OCI-LY1 (cell line): ENCODE data around the gene ADAM12.

Source experiments
- H2AFZ ChIP-seq: fragments of 200-600 bp; sonication (generic), shearing (Covaris generic); 2 replicates; pipeline ENCODE4 v1.6.0; 2014; ENCODE audit warnings: antibody characterized with exemption, mild to moderate bottlenecking, low read length
- H3F3A ChIP-seq: fragments of 200-600 bp; sonication (generic), shearing (Covaris generic); 2 replicates; pipeline ENCODE4 v1.6.0; 2014; ENCODE audit warnings: mild to moderate bottlenecking, antibody characterized with exemption, low read length, moderate library complexity; ENCODE audit not compliant: insufficient read depth
- H3K27ac ChIP-seq: fragments of 200-600 bp; sonication (generic); 2 replicates; pipeline ENCODE4 v1.5.1; 2014; ENCODE audit warnings: low read length, mixed run types, mild to moderate bottlenecking, low read depth; ENCODE audit not compliant: poor library complexity, severe bottlenecking
- H3K27me3 ChIP-seq: fragments of 200-600 bp; sonication (generic); 2 replicates; pipeline ENCODE4 v1.6.0; 2014; ENCODE audit warnings: antibody characterized with exemption, mild to moderate bottlenecking, low read length, moderate library complexity; ENCODE audit not compliant: insufficient read depth
- H3K36me3 ChIP-seq: fragments of 200-600 bp; sonication (generic); 2 replicates; pipeline ENCODE4 v1.6.1; 2014; ENCODE audit warnings: mild to moderate bottlenecking, antibody characterized with exemption, low read length, moderate library complexity, mixed read lengths; ENCODE audit not compliant: insufficient read depth
- H3K4me1 ChIP-seq: fragments of 200-600 bp; sonication (generic); 2 replicates; pipeline ENCODE4 v1.5.1; 2014; ENCODE audit warnings: mild to moderate bottlenecking, low read length, moderate library complexity; ENCODE audit not compliant: insufficient read depth, severe bottlenecking
- H3K4me2 ChIP-seq: fragments of 200-600 bp; sonication (generic), shearing (Covaris generic); 2 replicates; pipeline ENCODE4 v1.6.1; 2014; ENCODE audit warnings: low read length
- H3K4me3 ChIP-seq: fragments of 200-600 bp; sonication (generic); 2 replicates; pipeline ENCODE4 v1.5.1; 2014; ENCODE audit warnings: low read length, low read depth, mild to moderate bottlenecking, mixed read lengths; ENCODE audit not compliant: poor library complexity, severe bottlenecking
- H3K79me2 ChIP-seq: fragments of 200-600 bp; shearing (Covaris generic); 2 replicates; pipeline ENCODE4 v1.6.1; 2016; ENCODE audit warnings: mixed run types, low read length, mixed read lengths; ENCODE audit not compliant: insufficient read depth
- H3K9ac ChIP-seq: fragments of 200-600 bp; sonication (generic), shearing (Covaris generic); 2 replicates; pipeline ENCODE4 v1.6.1; 2014; ENCODE audit warnings: mild to moderate bottlenecking, low read length, mixed read lengths
- H3K9me2 ChIP-seq: fragments of 200-600 bp; sonication (generic), shearing (Covaris generic); 2 replicates; pipeline ENCODE4 v1.6.1; 2014; ENCODE audit warnings: low read depth, mild to moderate bottlenecking, low read length, mixed read lengths
- H3K9me3 ChIP-seq: fragments of 200-600 bp; shearing (Covaris generic); 2 replicates; pipeline ENCODE4 v1.6.1; 2014; ENCODE audit warnings: low read length, mixed read lengths
- H4K20me1 ChIP-seq: fragments of 200-600 bp; sonication (generic), shearing (Covaris generic); 2 replicates; pipeline ENCODE4 v1.6.0; 2016; ENCODE audit warnings: mild to moderate bottlenecking, low read length; ENCODE audit not compliant: insufficient read depth
- CTCF ChIP-seq: fragments of 200-600 bp; sonication (generic), shearing (Covaris generic); IDR thresholded peaks from 2 replicates; pipeline ENCODE4 v1.5.1; 2017; ENCODE audit warnings: mild to moderate bottlenecking, antibody characterized with exemption, low read length, moderate library complexity, mixed read lengths
- EZH2 ChIP-seq: fragments of 200-600 bp; sonication (generic), shearing (Covaris generic); IDR thresholded peaks from 2 replicates; pipeline ENCODE4 v1.8.0; 2017; ENCODE audit warnings: borderline replicate concordance, mixed run types, mild to moderate bottlenecking, antibody characterized with exemption, low read length, moderate library complexity, mixed read lengths

Gene ADAM12

DNA sequence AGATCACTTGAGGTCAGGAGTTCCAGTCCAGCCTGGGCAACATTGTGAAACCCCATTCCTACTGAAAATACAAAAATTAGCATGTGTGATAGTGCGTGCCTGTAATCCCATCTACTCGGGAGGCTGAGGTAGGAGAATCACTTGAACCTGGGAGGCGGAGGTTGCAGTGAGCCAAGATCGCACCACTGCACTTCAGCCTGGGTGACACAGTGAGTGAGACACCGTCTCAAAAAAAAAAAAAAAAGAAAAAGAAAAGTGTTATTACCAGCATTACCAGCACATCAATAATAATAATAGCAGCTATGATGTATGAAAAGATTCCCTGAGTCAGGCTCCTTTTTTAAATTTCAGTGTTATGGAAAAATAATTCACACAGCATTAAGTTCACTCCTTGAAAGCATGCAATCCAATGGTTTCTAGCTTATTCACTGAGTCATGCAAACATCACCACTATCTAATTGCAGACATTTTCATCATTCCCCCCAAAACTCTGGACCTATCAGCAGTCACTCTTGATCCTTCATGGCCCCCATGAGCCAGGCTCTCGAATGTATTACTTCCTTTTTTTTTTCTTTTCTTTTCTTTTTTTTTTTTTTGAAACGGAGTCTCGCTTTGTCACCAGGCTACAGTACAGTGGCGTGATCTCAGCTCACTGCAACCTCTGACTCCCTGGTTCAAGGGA is 263.5 kb downstream of the ADAM12 start:
- Histone ChIP-seq H2AFZ (no peak overlapping the region), H3K27ac (no peak overlapping the region), H3K79me2 (no peaks in the 10 kb centered on the region), H3K36me3 (no peaks in the 10 kb centered on the region), H3K4me2 (no peak overlapping the region), H3K9ac (no peak overlapping the region), H3K9me3 (no peaks in the 10 kb centered on the region), H3K9me2 (no peaks in the 10 kb centered on the region), H3K4me3 (no peak overlapping the region), H3K27me3 (no peaks in the 10 kb centered on the region), H3K4me1 (no peaks in the 10 kb centered on the region), H4K20me1 (no peaks in the 10 kb centered on the region), H3F3A (no peaks in the 10 kb centered on the region)
- no peak for TF ChIP-seq CTCF
- no peak for TF ChIP-seq EZH2

- no peak overlapping the region for H2AFZ ChIP-seq
- no peak overlapping the region for H3K9ac ChIP-seq
- no peak overlapping the region for H3K4me2 ChIP-seq
- H4K20me1 ChIP-seq, result no peaks in the 10 kb centered on the region
- no peaks in the 10 kb centered on the region for H3F3A ChIP-seq
- TF ChIP-seq CTCF (no peak), EZH2 (no peak)
- H3K4me3 ChIP-seq, result no peak overlapping the region
- no peak overlapping the region for H3K27ac ChIP-seq
- no peaks in the 10 kb centered on the region for H3K4me1 ChIP-seq
- H3K79me2 ChIP-seq, result no peaks in the 10 kb centered on the region
- H3K9me2 ChIP-seq, result no peaks in the 10 kb centered on the region
- H3K9me3 ChIP-seq, result no peaks in the 10 kb centered on the region
- no peaks in the 10 kb centered on the region for H3K36me3 ChIP-seq
- H3K27me3 ChIP-seq, result no peaks in the 10 kb centered on the region
Measured at GRCh38 chr10:126124046-126124445, 264.2 kb downstream of the ADAM12 start.

- Histone ChIP-seq H4K20me1 (no peaks in the 10 kb centered on the region), H3K79me2 (no peaks in the 10 kb centered on the region), H3K4me3 (no peak overlapping the region), H3K9me2 (no peaks in the 10 kb centered on the region), H3K9me3 (no peaks in the 10 kb centered on the region), H3K4me2 (no peak overlapping the region), H3F3A (no peaks in the 10 kb centered on the region), H3K4me1 (no peaks in the 10 kb centered on the region), H3K36me3 (no peaks in the 10 kb centered on the region), H3K27me3 (no peaks in the 10 kb centered on the region), H2AFZ (no peak overlapping the region), H3K9ac (no peak overlapping the region), H3K27ac (no peak overlapping the region)
- TF ChIP-seq CTCF, result no peak
- TF ChIP-seq EZH2, result no peak
Measured at GRCh38 chr10:126123466-126123865, 264.8 kb downstream of the ADAM12 start.
